Suprapubic skin (tissue), 3 donors: ENCODE measurements around the gene COL25A1.

Experiments used
- CTCF ChIP-seq, 2 donors: fragments of 200-600 bp in 1 of 2; fragments of 450-650 bp in 1 of 2; sonication (generic) in 1 of 2; IDR thresholded peaks; one replicate each; pipeline ENCODE4 v1.5.1; 2016 to 2019; ENCODE audit warnings: antibody characterized with exemption in 2 of 2, mild to moderate bottlenecking in 1 of 2, moderate library complexity in 1 of 2
- EP300 ChIP-seq: sonication (generic); formaldehyde crosslinking; IDR thresholded peaks from one replicate; pipeline ENCODE4 v1.6.1; 2017; ENCODE audit warnings: antibody characterized with exemption
- POLR2A ChIP-seq, 2 donors: fragments of 450-650 bp; IDR thresholded peaks; one replicate each; pipeline ENCODE4 v1.6.1; 2017; ENCODE audit warnings: antibody characterized with exemption in 2 of 2, mild to moderate bottlenecking in 2 of 2, moderate library complexity in 2 of 2

GRCh38 chr4:108943976-108944591, 358.4 kb downstream of the COL25A1 start:
- TF ChIP-seq CTCF (IDR thresholded peaks at IDR 0.05) (no peak), POLR2A (IDR thresholded peaks at IDR 0.05) (no peak), EP300 (no peak)
